Suprapubic skin (tissue), 4 donors: Measurements from ENCODE around the gene PNMA6E.
"Not testable (repeated sequence)": the region's sequence is repeated elsewhere in the genome, so short reads cannot be mapped to it uniquely, and the experiment has no call there.

Source experiments
- EP300 ChIP-seq: sonication (generic); formaldehyde crosslinking; IDR thresholded peaks from one replicate; pipeline ENCODE4 v1.6.1; 2017; ENCODE audit warnings: antibody characterized with exemption
- POLR2AphosphoS5 ChIP-seq, 3 donors: sonication (generic); formaldehyde crosslinking; IDR thresholded peaks; one replicate each; pipeline ENCODE4 v1.6.1; 2017; ENCODE audit warnings: antibody characterized with exemption in 3 of 3

DNA sequence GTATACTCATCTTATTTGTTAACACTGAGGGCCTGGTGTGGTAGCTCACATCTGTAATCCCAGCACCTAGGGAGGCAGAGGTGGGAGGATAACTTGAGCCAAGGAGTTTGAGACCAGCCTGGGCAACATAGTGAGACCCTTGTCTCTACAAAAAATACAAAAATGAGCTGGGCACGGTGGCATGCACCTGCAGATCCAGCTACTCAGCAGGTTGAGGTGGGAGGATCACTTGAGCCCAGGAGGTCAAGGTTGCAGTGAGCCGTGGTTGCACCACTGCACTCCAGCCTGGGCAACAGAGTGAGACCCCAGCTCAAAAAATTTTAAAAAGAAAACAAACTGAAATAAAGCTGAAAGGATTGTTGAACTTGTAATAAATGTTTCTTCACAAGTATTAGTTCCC is 16.2 kb downstream of the PNMA6E start:
- TF ChIP-seq POLR2AphosphoS5 (IDR thresholded peaks at IDR 0.05); EP300: not testable (repeated sequence)
